SK-N-MC (cell line): Measurements from ENCODE around the gene MCC.

Source experiments
- DNase-seq: peaks from one replicate; pipeline ENCODE4 v3.0.0-alpha.2; 2011; ENCODE audit warnings: low read depth, low spot score
- H3K27ac ChIP-seq: fragments of 200-600 bp; sonication (generic); 2 replicates; pipeline ENCODE4 v1.5.1; 2016; ENCODE audit warnings: mixed run types
- H3K36me3 ChIP-seq: fragments of 200-600 bp; sonication (generic); 2 replicates; pipeline ENCODE4 v1.6.1; 2017; ENCODE audit warnings: antibody characterized with exemption, low read length, mixed read lengths; ENCODE audit not compliant: insufficient read depth
- H3K4me3 ChIP-seq: fragments of 200-600 bp; sonication (generic); 2 replicates; pipeline ENCODE4 v1.5.1; 2016
- H3K9ac ChIP-seq: fragments of 200-600 bp; sonication (generic); 2 replicates; pipeline ENCODE4 v1.8.0; 2017; ENCODE audit warnings: mixed run types, mixed read lengths; ENCODE audit not compliant: insufficient read length
- H3K9me3 ChIP-seq: fragments of 200-600 bp; sonication (generic); 2 replicates; pipeline ENCODE4 v1.6.1; 2017; ENCODE audit warnings: low read depth, mild to moderate bottlenecking, antibody characterized with exemption, low read length, moderate library complexity, mixed read lengths
- EZH2 ChIP-seq: fragments of 200-600 bp; sonication (generic); IDR thresholded peaks from one replicate; pipeline ENCODE4 v1.6.1; 2017; ENCODE audit warnings: antibody characterized with exemption
- FOXP2 ChIP-seq: optimal IDR thresholded peaks from 2 replicates; pipeline ENCODE3; 2011; ENCODE audit warnings: mild to moderate bottlenecking, moderate library complexity; ENCODE audit not compliant: insufficient read depth; ENCODE audit errors: extremely low read length, control extremely low read depth
- POLR2AphosphoS5 ChIP-seq: IDR thresholded peaks from 2 replicates; pipeline ENCODE4 v1.6.1; 2012; ENCODE audit warnings: mild to moderate bottlenecking, low read depth, low read length, borderline replicate concordance

Gene MCC

DNA sequence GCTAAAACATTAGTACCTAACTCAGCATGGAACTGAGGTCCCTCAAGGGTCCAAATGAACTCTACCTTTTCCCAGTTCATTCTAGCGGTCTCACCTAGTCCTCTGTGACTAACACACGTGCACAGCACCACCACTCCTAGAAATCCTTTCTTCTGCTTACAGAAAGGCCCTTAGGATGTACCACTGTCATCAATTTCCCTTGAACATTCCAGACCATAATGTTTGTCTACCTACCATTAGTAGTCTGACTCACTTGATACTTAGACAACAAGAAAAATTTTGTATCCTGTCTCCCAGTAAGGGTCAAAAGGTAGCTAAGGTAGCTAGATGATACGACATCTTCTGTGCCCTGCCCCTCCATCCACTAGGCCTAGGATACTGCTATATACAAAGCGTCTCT is 220.0 kb downstream of the MCC start:
- H3K9me3 ChIP-seq, result no peaks in the 10 kb centered on the region
- TF ChIP-seq EZH2 (no peak), FOXP2 (no peak), POLR2AphosphoS5 (no peak)
- H3K9ac ChIP-seq, result no peak overlapping the region
- no peak for DNase-seq
- no peak overlapping the region for H3K27ac ChIP-seq
- H3K4me3 ChIP-seq, result no peak overlapping the region
- H3K36me3 ChIP-seq, result no peaks in the 10 kb centered on the region

- H3K27ac ChIP-seq, result no peak overlapping the region
- no peak overlapping the region for H3K4me3 ChIP-seq
- H3K36me3 ChIP-seq, result no peaks in the 10 kb centered on the region
- DNase-seq, result no peak
- no peaks in the 10 kb centered on the region for H3K9me3 ChIP-seq
- H3K9ac ChIP-seq, result no peak overlapping the region
- TF ChIP-seq FOXP2, result no peak
- no peak for TF ChIP-seq POLR2AphosphoS5
Observed at GRCh38 chr5:113267361-113267900, 220.8 kb downstream of the MCC start.

GRCh38 chr5:113266913-113267227 is 221.4 kb downstream of the MCC start:
- no peak for TF ChIP-seq FOXP2
- TF ChIP-seq EZH2, result no peak
- TF ChIP-seq POLR2AphosphoS5, result no peak
- no peak overlapping the region for H3K27ac ChIP-seq

GRCh38 chr5:113266227-113266912 is 221.9 kb downstream of the MCC start:
- no peak overlapping the region for H3K9ac ChIP-seq
- H3K27ac ChIP-seq, result no peak overlapping the region
- H3K36me3 ChIP-seq, result no peaks in the 10 kb centered on the region
- no peaks in the 10 kb centered on the region for H3K9me3 ChIP-seq
- TF ChIP-seq FOXP2 (no peak), EZH2 (no peak), POLR2AphosphoS5 (no peak)
- H3K4me3 ChIP-seq, result no peak overlapping the region
- DNase-seq, result no peak

More at GRCh38 chr5:113266913-113267227, 221.4 kb downstream of the MCC start:
- Histone ChIP-seq H3K9ac (no peak overlapping the region), H3K36me3 (no peaks in the 10 kb centered on the region), H3K9me3 (no peaks in the 10 kb centered on the region), H3K4me3 (no peak overlapping the region)
- DNase-seq, result no peak

GRCh38 chr5:113265190-113265589 is 223.1 kb downstream of the MCC start:
- H3K27ac ChIP-seq, result no peak overlapping the region
- H3K9ac ChIP-seq, result no peak overlapping the region
- H3K36me3 ChIP-seq, result no peaks in the 10 kb centered on the region
- no peaks in the 10 kb centered on the region for H3K9me3 ChIP-seq
- no peak for DNase-seq
- no peak for TF ChIP-seq FOXP2
- H3K4me3 ChIP-seq, result no peak overlapping the region

GRCh38 chr5:113264046-113264445 is 224.2 kb downstream of the MCC start:
- no peak overlapping the region for H3K9ac ChIP-seq
- TF ChIP-seq EZH2 (no peak), FOXP2 (no peak), POLR2AphosphoS5 (no peak)
- no peaks in the 10 kb centered on the region for H3K36me3 ChIP-seq
- no peak for DNase-seq
- H3K9me3 ChIP-seq, result no peaks in the 10 kb centered on the region
- no peak overlapping the region for H3K27ac ChIP-seq
- H3K4me3 ChIP-seq, result no peak overlapping the region

DNA sequence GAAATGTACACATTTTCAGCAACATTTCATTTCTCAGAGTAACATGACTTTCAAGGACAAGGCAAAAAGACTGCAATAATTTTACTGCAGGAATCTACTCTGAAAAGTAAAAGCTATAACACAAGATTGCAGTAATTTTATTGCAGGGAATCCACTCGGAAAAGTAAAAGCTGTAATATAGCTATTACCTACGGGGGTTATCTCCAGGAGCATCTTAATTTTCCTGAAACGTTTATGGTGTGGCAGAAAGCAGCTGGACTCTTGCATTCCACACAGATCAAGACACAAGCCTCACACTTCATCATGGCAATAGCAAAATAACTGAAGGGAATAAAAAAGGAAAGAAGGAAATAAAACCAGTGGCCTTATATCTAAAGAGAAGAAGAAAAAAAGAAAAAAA is 224.7 kb downstream of the MCC start:
- Histone ChIP-seq H3K9me3 (no peaks in the 10 kb centered on the region), H3K27ac (no peak overlapping the region), H3K4me3 (no peak overlapping the region), H3K9ac (no peak overlapping the region), H3K36me3 (no peaks in the 10 kb centered on the region)
- no peak for DNase-seq
- TF ChIP-seq EZH2, result no peak
- no peak for TF ChIP-seq POLR2AphosphoS5
- TF ChIP-seq FOXP2, result no peak

GRCh38 chr5:113262674-113263073 is 225.6 kb downstream of the MCC start:
- Histone ChIP-seq H3K9me3 (no peaks in the 10 kb centered on the region), H3K27ac (no peak overlapping the region), H3K4me3 (no peak overlapping the region), H3K9ac (no peak overlapping the region), H3K36me3 (no peaks in the 10 kb centered on the region)
- no peak for TF ChIP-seq POLR2AphosphoS5
- no peak for TF ChIP-seq EZH2
- TF ChIP-seq FOXP2, result no peak
- no peak for DNase-seq

- DNase-seq, result no peak
- no peaks in the 10 kb centered on the region for H3K36me3 ChIP-seq
- no peak overlapping the region for H3K4me3 ChIP-seq
- TF ChIP-seq EZH2, result no peak
- TF ChIP-seq POLR2AphosphoS5, result no peak
- no peak for TF ChIP-seq FOXP2
- no peak overlapping the region for H3K9ac ChIP-seq
- H3K27ac ChIP-seq, result no peak overlapping the region
- no peaks in the 10 kb centered on the region for H3K9me3 ChIP-seq
Observed at GRCh38 chr5:113259034-113259433, 229.2 kb downstream of the MCC start.
